GM20000 (cell line): Measurements from ENCODE around the gene RGS9.

Source experiments
- DNase-seq: peaks from one replicate; pipeline ENCODE4 v3.0.0; 2012; ENCODE audit warnings: low spot score
- TF ChIP-seq, protein P1 (sequence below): IDR thresholded peaks from 2 replicates; pipeline ENCODE4 v1.5.1; 2012; ENCODE audit warnings: mild to moderate bottlenecking, control low read depth; ENCODE audit errors: extremely low read depth, missing control alignments

The RGS9 gene

GRCh38 chr17:65131240-65131639 is 5.9 kb upstream of the RGS9 start:
- no peak for DNase-seq
- TF ChIP-seq, protein P1, sequence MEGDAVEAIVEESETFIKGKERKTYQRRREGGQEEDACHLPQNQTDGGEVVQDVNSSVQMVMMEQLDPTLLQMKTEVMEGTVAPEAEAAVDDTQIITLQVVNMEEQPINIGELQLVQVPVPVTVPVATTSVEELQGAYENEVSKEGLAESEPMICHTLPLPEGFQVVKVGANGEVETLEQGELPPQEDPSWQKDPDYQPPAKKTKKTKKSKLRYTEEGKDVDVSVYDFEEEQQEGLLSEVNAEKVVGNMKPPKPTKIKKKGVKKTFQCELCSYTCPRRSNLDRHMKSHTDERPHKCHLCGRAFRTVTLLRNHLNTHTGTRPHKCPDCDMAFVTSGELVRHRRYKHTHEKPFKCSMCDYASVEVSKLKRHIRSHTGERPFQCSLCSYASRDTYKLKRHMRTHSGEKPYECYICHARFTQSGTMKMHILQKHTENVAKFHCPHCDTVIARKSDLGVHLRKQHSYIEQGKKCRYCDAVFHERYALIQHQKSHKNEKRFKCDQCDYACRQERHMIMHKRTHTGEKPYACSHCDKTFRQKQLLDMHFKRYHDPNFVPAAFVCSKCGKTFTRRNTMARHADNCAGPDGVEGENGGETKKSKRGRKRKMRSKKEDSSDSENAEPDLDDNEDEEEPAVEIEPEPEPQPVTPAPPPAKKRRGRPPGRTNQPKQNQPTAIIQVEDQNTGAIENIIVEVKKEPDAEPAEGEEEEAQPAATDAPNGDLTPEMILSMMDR, result no peak

- no peak for DNase-seq
- TF ChIP-seq, protein P1, result no peak
These were observed 5.2 kb upstream of the RGS9 start for GRCh38 chr17:65131946-65132345.

DNA sequence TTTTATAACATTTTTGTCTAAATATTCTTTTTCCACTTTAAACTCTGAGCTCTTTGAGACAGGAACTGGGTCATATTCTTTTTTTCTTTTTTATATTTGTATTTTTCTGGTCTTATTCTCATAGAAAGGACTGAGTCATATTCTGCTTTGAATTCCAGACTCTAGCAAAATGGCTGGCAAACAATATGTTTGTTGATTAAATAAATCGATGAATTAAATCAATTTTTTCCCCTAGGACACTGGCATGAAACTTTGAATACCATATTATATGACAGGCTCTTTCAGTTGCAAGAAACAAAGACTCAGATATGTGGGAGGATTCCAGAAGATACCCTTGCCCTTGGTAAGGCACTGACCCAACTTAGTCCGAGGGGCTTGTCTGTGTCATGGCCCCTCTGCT is 3.1 kb upstream of the RGS9 start:
- TF ChIP-seq, protein P1, result no peak
- no peak for DNase-seq

GRCh38 chr17:65139101-65139764 is 2.1 kb downstream of the RGS9 start:
- TF ChIP-seq, protein P1, result no peak
- DNase-seq, result no peak

GRCh38 chr17:65142247-65142646 is 5.1 kb downstream of the RGS9 start:
- TF ChIP-seq, protein P1, result no peak
- no peak for DNase-seq

DNA sequence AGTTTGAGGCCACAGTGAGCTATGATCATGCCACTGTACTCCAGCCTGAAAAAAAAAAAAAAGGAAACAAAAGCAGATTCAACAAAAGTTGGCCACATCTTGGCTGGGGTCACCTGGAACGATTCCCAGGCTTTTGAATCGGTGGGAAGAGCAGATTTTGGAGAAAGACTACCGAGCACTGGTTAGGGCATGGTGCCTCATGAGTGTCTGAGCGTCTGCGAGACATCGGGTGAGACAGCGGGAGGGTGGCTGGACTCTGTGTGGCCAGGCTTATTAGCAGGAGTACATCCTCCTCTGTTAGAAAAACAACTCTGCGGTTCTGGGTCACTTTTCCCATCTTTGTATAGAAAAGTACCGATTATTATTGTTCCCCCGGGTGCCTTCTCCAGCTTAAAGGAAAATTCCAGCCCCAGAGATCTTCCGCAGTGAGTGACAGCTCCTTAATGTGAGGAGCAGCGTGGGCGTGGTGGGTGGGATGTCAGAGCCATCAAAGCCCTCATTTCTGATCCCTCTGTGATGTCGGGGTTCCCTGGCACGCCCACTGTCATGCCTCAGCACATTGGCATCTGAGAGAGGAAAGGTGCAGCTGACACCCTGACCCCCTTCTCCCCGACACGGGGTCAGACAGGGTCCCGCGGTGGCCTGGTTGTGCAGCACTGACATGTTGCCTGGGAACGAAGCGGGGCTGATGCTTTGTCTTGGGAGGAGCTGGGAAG is 6.9 kb downstream of the RGS9 start:
- TF ChIP-seq, protein P1, result no peak
- no peak for DNase-seq

DNA sequence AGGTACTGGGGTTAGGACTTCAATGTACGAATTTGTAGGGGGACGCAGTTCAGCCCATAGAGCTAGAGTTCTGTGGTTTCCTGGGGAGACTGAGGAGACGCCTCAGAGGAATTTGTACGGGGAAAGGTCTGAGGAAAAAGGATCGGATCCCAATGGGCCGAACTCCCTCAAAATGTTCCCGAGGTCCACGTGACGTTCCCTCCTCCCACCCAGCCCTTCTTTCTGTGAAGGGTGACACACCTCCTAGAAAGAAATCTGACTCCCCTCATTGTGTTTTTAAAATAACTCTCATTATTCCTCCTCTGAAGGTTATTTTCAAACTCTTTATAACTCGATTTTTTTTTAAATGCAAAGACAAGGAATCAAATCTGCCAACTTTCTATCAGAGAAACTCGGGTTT is 8.6 kb downstream of the RGS9 start:
- no peak for DNase-seq
- TF ChIP-seq, protein P1, result no peak
